HepG2 (cell line): ENCODE results near the gene HS3ST2.

Experiments
- CTCF ChIP-seq: sonication (generic); formaldehyde crosslinking; IDR thresholded peaks from 2 replicates; pipeline ENCODE4 v1.5.0; 2020; ENCODE audit warnings: mild to moderate bottlenecking, missing genetic modification reagents, moderate library complexity
- E2F5 ChIP-seq: sonication (generic); formaldehyde crosslinking; conservative IDR thresholded peaks from 2 replicates; pipeline ENCODE4 v1.4.0; 2020; ENCODE audit warnings: missing genetic modification reagents
- MAZ ChIP-seq, 2 experiments: sonication (generic) in 1 of 2; formaldehyde crosslinking in 1 of 2; IDR thresholded peaks; 2 replicates each; pipeline versions ENCODE4 v1.5.0 to v1.6.1; 2012 to 2020; ENCODE audit warnings: low read depth in 2 of 2, mild to moderate bottlenecking in 2 of 2, borderline replicate concordance in 1 of 2, improper control_type of control experiment in 1 of 2, low read length in 1 of 2, missing genetic modification reagents in 1 of 2, moderate library complexity in 1 of 2
- NKX3-1 ChIP-seq: sonication (generic); formaldehyde crosslinking; IDR thresholded peaks from 2 replicates; pipeline ENCODE4 v1.5.0; 2020; ENCODE audit warnings: missing genetic modification reagents
- SAFB2 ChIP-seq: sonication (generic); formaldehyde crosslinking; IDR thresholded peaks from 2 replicates; pipeline ENCODE4 v1.5.1; 2020; ENCODE audit warnings: missing genetic modification reagents, low read depth, mild to moderate bottlenecking, borderline replicate concordance
- SP1 ChIP-seq, 2 experiments: fragments of 450-650 bp in 1 of 2; sonication (generic) in 1 of 2; formaldehyde crosslinking in 1 of 2; IDR thresholded peaks; 2 replicates each; pipeline versions ENCODE4 v1.4.0 to v1.6.1; 2016 to 2020; ENCODE audit warnings: missing genetic modification reagents in 1 of 2
- SP2 ChIP-seq: sonication (generic); formaldehyde crosslinking; IDR thresholded peaks from 2 replicates; pipeline ENCODE4 v1.5.1; 2020; ENCODE audit warnings: mild to moderate bottlenecking, missing genetic modification reagents
- TBP ChIP-seq: sonication (generic); formaldehyde crosslinking; IDR thresholded peaks from 2 replicates; pipeline ENCODE4 v1.5.0; 2020; ENCODE audit warnings: missing genetic modification reagents
- TCF7 ChIP-seq: sonication (generic); IDR thresholded peaks from 2 replicates; pipeline ENCODE4 v1.6.1; 2016; ENCODE audit warnings: antibody characterized with exemption, low read depth

- TF ChIP-seq SP1 (IDR thresholded peaks at IDR 0.05) (no peak), SP1 (CRISPR knock-in tag; IDR thresholded peaks at IDR 0.05) (no peak), SAFB2 (CRISPR knock-in tag) (no peak), CTCF (CRISPR knock-in tag) (no peak), TBP (CRISPR knock-in tag) (no peak), E2F5 (CRISPR knock-in tag) (no peak), NKX3-1 (no peak), TCF7 (no peak), SP2 (CRISPR knock-in tag) (no peak), MAZ (IDR thresholded peaks at IDR 0.05; ENCODE audit: borderline replicate concordance, low read depth, low read length) (no peak), MAZ (CRISPR knock-in tag; IDR thresholded peaks at IDR 0.05; ENCODE audit: low read depth) (no peak)
Observed at GRCh38 chr16:22926105-22926751, 112.3 kb downstream of the HS3ST2 start.
